HG02623 (cell line): ENCODE measurements around the gene GPSM1.
"Not testable (repeated sequence)": the region's sequence is repeated elsewhere in the genome, so short reads cannot be mapped to it uniquely, and the experiment has no call there.

Source experiments
- ATAC-seq: cut with Tn5 transposase; IDR thresholded peaks from one replicate; pipeline ENCODE4 v1.9.1; 2021; ENCODE audit warnings: moderate library complexity; ENCODE audit not compliant: unreplicated experiment

Gene GPSM1

DNA sequence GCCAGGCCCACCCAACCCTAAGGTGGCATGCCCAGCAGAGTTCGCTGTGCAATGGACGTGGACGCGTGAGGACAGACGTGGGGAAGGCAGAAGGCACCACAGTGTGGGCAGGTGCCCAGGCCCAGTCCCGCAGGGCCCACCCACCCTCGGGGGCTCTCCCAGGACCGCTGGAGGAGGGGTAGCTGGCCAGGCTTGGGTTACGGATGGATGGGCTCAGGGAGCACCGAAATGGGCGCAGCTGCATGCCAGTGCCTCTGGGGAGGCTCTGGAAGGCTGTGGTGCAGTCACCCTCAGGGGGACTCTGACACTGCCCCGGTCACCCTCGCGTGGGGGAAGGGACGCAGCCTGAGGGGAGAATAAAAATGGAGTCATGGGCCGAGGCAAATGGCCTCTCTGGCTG lies 9.6 kb upstream of the GPSM1 start:
- ATAC-seq: no peak

DNA sequence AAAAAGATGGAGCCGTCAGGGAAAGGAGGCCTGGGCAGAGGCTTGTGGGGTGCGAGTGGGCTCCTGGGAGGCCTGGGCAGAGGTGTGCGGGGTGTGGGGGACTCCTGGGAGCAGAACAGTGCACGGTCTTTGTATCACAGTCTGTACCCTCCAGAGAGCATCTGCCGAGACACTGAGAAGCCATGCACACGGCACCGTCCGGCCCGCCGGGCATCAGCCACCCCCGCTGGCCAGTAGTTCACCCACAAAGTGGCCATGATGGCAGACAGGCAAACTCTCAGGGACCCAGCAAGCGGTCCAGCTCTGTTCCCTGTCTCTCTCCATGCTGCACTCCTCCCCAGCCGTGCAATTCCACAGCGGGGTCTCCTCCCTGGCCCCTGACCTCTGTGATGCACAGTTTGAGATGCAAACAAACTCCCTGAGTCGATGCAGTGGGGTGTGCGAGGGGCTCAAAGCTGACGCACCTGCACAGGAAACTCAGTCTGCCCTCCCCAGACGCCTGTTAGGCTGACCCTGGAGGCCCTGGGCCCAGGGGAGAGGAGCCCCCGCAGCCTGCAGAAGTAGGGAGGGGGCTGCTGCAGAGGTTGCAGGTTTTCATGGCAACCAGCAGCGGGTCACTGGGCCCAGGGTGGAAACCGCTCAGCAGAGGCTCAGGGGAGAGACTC lies 9.1 kb upstream of the GPSM1 start:
- no peak for ATAC-seq

- no peak for ATAC-seq
These were observed 8.5 kb upstream of the GPSM1 start for GRCh38 chr9:136318776-136319241.

DNA sequence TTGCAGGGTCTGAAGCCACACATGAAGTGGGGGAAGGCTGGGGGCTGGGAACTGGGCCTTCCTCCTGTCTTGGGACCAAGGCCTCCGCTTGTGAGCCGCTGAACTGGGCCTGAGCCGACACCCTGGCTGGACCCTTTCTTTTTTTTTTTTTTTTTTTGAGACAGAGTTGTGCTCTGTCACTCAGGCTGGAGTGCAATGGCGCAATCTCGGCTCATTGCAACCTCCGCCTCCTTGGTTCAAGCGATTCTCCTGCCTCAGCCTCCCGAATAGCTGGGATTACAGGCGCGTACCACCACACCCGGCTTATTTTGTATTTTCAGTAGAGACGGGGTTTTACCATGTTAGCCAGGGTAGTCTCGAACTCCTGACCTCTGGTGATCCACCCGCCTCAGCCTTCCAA lies 8.1 kb upstream of the GPSM1 start:
- not testable (repeated sequence) for ATAC-seq

DNA sequence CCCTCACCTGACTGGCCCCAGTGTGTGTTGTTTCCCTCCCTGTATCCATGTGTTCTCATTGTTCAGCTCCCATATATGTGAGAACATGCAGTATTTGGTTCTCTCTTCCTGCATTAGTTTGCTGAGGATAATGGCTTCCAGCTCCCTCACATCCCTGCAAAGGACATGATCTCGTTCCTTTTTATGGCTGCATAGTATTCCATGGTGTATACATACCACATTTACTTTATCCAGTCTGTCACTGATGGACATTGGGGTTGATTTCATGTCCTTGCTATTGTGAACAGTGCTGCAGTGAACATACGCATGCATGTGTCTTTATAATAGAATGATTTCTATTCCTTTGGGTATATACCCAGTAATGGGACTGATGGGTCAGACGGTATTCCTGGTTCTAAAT lies 7.4 kb upstream of the GPSM1 start:
- ATAC-seq: not testable (repeated sequence)

DNA sequence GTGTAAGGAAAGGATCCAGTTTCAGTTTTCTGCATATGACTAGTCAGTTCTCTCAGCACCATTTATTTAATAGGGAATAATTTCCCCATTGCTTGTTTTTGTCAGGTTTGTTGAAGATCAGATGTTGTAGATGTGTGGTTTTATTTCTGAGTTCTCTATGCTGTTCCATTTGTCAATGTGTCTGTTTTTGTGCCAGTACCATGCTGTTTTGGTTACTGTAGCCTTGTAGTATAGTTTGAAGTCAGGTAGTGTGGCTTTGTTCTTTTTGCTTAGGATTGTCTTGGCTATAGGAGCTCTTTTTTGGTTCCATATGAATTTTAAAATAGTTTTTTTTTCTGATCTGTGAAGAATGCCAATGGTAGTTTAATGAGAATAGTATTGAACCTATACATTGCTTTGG lies 6.4 kb upstream of the GPSM1 start:
- not testable (repeated sequence) for ATAC-seq

GRCh38 chr9:136321561-136321960 lies 5.8 kb upstream of the GPSM1 start:
- no peak for ATAC-seq

DNA sequence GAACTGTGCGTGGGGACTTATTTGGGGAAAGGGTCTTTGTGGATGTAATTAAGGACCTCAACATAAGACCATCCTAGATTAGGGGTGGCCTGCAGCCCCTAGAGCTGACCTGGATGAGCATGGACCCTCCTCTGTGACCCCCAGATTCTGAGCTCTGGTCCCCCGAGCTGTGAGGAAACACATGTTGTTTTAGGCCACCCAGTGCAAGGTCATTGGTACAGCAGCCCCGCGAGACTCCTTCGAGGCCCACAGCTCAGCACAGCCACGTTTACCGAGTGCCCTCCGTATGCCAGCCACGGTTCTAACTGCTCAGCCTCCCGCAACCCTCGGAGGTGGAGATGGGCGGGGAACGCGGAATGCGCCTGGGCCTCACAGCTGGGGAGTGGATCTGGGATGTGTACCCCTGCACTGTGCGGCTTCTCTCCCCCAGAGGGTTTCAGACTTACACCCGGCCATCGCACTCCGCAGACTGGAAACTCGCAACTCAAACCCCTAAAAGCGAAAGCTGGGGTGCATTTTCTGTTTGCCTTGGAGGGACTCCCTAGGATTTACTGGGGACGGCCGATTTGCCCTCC lies 4.5 kb upstream of the GPSM1 start:
- ATAC-seq: no peak

GRCh38 chr9:136323371-136323789 lies 4.0 kb upstream of the GPSM1 start:
- no peak for ATAC-seq

GRCh38 chr9:136324501-136325300 lies 2.6 kb upstream of the GPSM1 start:
- ATAC-seq: no peak

DNA sequence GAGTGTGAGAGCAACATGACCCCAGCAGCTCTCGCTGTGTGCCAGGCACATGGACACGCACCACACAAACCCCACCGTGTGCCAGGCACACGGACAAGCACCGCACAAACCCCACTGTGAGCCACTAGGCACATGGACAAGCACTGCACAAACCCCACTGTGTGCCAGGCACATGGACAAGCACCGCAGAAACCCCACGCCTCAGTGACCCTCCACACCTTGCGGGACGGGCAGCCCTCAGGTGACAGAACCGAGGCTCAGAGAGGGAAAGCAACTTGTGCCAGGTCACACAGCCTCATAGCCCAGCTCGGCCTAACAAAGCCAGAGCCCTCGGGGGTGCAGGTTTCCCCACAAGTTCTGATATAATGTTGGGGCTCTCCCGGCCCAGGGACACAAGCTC lies 2.0 kb upstream of the GPSM1 start:
- no peak for ATAC-seq

DNA sequence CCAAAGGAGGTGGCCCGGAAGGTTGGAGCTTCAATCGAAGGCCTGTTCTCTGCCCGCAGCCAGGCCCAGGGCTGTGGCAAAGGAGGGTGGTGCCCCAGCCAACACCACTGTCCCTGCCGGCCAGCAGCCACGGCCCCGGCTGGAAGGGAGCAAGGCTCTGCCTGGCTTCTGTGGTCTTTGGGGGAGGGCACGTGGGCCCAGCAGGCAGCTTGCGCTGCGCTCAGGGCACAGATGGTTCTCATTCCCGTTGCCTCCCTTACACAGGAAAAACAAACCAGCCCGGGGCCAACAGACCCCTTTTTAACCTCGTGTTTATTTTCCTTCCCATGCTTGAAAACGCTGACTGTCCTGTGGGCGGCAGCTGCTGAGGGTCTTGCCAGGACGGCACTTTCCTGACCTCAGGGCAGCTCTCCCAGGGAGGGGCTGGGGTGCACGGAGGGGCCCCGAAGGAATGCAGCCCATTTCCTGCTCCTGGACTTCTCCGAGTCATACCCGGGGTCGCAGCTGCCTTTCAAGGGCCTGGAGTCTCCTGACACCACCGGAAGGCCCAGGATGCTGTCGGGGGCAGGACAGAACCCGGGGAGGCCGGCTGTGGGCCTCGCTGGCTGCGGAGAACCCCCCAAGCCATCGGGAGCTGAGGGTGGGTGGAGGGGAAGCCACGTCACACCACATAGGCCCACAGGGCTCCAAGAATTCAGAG lies 1.1 kb upstream of the GPSM1 start:
- ATAC-seq: no peak

GRCh38 chr9:136326761-136327303 lies 507 bp upstream of the GPSM1 start:
- no peak for ATAC-seq

GRCh38 chr9:136328011-136328621 lies 777 bp downstream of the GPSM1 start:
- no peak for ATAC-seq

DNA sequence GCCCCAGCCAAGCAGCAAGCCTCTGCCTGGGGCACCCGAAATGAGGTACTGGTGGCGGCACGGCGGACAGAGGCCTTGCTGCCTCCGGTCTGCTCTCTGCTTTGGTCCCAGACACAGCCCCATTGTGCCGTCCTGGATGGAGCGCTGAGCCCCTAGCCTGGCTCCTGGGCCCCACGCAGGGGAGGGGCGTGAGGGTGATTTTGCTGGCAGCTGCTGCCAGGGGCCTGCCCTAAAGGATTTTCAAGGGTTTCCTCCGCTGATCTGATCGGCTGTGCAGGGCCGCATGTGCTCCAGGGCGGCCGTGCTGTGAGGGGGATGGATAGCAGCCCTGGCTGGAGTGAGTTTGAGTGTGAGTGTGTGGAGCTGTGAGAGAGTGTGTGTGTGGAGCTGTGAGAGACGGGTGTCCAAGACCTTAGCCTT lies 1.3 kb downstream of the GPSM1 start:
- ATAC-seq: no peak

GRCh38 chr9:136329211-136329627 lies 1.9 kb downstream of the GPSM1 start:
- ATAC-seq: no peak

- ATAC-seq: no peak
These were observed 2.5 kb downstream of the GPSM1 start for GRCh38 chr9:136329636-136330405.

GRCh38 chr9:136330406-136330990 lies 3.2 kb downstream of the GPSM1 start:
- no peak for ATAC-seq

GRCh38 chr9:136331030-136331429 lies 3.7 kb downstream of the GPSM1 start:
- no peak for ATAC-seq
